ENCODE measurements around the gene PARD3.

Gene PARD3

GRCh38 chr10:34316154-34316553 lies 498.9 kb downstream of the PARD3 start:
- DNase-seq, result no peak

DNA sequence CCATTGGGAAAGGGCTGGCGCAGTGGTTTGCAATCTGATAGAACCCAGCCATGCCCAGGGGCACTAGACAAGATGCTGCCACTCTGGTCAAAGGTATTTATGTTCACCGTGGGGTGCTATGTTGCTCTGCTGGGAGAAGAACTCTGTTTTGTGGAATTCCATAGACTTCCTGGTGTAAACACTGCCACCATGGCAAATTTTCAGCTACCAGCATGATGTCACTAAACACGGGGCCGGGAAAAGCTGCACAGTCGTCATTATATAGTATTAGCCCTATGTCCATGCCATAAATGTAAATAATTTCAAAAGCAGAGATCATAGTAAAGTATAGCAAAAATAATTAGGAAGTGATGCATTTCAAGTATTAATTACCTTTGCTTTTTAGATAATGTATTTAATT lies 500.6 kb downstream of the PARD3 start:
- peak; percentile 41 for DNase-seq

DNA sequence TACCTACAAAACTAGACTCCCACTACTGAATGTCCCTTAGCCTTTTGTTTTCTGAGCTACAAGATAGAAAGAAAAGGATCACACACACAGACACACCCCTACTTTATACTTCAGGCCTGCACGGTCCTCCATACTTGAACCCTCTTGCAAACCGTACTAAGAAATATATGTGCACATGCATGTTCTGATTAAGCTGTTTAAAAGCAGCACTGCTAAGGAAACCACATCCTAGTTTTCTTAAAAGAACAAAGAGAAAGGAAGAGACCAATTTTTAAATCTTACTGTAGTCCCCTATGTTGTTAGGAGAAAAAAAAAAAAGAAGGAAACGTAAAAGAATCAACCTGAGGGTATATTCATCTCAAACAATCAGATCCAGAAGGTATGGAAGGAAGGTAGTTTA lies 501.2 kb downstream of the PARD3 start:
- DNase-seq, result no peak

DNA sequence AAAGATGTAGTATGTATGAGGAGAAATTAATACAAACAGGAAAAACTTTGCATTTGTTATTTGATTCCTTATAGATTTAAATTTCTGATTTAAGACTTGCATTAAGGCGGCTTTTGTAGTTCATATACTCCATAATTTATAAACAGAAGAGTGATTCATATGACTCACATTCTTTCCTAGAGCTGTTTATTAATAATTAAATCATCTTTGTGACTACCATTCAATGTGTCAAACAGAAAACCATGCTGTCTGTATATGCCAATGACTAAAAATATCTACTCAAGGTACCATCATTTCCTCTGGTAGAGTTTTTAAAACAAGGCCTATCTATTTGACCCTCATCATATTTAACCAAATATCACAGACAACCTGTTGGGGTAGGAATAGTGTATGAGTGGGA lies 501.7 kb downstream of the PARD3 start:
- no peak for DNase-seq

DNA sequence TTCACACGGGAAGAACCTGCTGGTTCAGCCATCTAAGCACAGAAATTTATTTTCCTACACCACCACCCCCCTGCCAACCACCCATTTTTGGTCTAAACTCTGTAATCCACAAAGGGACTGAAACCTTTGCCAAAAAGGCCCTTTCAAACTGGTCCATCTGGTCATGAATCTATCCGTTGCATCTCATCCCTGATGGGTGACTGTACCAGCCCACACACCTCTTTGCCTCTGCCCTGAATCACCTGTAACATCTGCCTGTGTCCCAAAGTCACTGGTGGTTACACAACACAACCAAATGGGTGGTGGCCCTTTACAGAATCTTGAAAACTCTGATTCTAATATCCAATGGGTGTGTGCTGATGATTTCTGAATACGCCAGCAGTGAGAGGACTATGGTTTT lies 503.4 kb downstream of the PARD3 start:
- no peak for DNase-seq

- DNase-seq, result no peak
Observed at GRCh38 chr10:34310234-34310633, 504.9 kb downstream of the PARD3 start.

DNA sequence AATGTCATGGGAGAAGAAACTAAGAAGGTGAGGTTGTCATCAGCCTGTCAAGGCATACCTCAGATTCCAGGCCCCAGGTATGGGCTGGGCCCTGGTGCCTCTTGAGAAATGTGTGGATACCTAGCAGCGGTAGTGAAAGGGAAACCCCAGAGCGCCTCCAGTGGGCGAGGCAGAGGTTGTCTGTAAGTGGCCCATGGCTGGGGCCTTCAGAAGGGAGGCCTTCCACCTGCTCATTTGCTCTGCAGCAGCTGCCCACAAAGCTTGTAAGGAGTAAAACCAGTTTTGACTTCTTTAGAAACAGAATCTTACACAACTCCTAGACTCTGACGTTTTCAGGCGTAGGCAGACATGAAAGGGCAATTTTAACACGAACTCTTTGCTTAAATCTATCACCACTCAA lies 509.9 kb downstream of the PARD3 start:
- peak; percentile 61 for DNase-seq

- DNase-seq, result no peak
Observed at GRCh38 chr10:34303022-34303421, 512.1 kb downstream of the PARD3 start.

GRCh38 chr10:34299105-34299611 lies 515.9 kb downstream of the PARD3 start:
- DNase-seq, result peak; percentile 61

DNA sequence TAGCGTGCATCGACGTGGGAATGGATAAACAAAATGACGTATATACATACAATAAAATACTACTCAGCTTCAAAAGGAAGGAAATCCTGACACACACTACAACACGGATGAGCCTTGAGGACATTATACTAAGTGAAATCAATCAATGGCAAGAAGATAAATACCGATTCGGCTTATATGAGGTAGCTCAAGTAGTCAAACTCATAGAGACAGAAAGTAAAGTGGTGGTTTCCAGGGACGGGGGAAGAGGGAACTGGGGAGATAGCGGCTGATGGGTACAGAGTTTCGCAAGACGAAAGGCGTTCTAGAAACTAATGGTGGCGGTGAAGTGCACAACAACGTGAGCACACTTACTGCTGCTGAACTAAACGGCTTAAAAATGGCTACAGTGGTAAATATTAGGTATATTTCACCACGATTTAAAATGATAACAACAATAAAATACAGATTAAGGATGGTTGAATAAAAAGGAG lies 516.7 kb downstream of the PARD3 start:
- no peak for DNase-seq

DNA sequence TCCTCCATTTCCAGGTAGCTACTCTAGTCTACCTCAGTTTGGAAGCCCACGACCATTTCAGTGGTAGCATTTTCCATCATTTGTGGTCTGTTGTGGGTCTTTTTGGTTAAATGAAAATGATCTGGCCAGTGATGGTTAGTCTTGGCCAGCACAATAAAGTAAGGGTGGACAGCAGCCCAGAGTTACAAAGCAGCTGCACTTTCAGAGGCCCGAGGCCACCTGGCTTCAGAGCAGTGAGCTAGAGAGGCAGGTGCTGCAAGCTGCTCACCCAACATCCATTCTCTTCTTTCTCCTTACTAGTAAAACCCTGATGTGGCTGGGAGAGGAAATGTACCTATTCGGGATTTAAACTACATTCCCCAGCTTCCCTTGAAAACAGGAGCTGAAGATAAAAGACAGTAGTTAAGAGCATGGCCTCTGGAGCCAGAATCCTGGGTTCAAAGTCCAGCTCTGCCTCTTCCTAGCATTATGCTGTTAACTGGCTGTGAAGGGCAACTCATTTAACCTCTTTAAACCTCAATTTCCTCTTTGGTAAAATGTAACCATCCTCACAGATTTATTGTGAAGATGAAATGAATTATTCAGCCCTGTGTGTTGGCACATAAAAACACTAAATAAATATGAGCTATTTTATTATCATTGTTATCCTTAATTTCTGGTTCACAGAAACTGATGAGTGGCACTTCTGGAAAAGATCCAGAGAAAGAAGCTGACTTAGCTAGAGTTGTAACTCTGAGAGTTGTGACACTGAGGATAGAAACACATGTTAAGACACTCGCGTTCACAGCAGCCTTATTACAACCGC lies 517.4 kb downstream of the PARD3 start:
- peak; percentile 82 for DNase-seq

DNA sequence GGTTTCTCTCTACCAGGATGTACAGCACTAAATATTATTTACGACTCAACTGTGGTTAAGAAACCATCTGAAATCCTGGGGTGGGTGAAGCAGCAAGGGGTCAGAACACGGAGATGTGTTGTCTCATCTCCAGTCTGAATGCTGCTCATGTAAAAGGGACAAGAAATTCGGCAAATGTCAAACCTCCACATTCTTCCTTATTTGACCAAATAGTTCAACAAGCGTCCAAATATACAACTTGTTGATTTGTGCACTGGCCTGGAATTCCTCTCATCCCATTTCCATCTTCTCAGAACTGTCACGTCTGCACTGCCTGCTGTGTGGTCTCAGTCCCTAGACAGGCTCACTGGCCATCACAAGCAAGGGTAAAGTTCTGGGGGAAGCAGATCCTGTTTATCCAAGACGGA lies 520.0 kb downstream of the PARD3 start:
- DNase-seq, result no peak

- DNase-seq, result no peak
Observed at GRCh38 chr10:34294137-34294536, 521.0 kb downstream of the PARD3 start.

GRCh38 chr10:34292675-34293074 lies 522.4 kb downstream of the PARD3 start:
- DNase-seq, result peak; percentile 42

GRCh38 chr10:34292194-34292565 lies 522.9 kb downstream of the PARD3 start:
- no peak for DNase-seq

DNA sequence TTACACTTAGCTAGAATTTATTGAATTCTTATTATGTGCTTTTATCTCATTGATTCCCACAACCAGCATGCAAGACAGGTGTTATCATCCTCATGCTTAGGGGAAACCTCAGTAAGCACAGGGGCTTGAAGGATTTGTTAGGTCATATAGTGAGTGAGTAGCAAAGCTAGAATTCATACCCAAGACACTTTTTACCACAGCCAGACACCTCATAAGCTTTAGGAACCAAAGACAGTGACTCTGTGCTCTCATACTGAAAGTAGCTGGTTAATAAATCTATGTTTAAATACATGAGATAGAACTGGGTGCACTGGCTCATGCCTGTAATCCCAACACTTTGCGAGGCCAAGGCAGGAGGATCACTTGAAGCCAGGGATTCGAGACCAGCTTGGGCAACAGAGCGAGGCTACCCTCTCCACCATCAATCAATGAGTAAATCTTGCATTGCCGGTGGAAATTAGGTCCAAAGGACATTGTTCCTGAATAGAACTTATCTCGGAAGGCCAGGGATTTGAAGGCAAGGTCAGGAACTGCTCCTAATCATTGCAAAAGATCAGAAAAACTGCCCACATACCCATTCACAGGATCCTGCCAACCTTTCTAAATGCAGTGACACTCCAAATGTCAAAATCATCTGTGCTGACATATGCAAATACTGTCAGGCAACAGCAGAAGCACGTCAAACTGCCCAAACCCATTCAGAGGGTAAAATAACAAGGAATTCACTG lies 523.5 kb downstream of the PARD3 start:
- DNase-seq, result no peak

DNA sequence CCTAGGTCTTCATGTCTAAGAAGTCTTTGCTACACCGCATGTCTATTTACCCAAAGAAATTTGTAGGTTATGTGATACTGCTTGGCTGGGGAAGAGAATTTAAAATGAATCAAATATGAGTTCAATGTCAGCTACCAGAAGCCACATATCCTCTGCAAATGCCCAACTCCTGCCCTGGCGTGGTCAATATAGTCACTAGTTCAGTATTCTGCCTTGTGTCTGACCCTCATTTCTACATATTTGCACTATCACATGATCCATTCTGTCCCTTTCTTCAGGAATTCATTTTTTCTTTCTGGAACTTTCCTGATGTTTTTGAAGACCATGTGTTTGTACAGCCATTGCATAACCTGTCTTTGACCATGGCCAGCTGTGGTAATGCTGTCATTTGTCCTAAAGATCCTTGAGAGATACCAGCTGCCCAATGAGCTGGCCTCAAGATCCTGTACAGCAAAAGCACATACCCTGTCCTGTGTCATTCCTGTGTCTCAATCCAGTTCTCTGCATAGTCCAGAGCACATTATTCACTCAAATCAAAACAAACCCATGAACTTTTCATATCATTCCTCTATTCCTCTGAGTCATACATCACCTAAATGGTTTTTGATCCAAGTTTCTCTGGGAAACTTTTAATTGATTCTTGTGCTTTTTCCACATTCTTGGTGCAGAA lies 524.5 kb downstream of the PARD3 start:
- no peak for DNase-seq

DNA sequence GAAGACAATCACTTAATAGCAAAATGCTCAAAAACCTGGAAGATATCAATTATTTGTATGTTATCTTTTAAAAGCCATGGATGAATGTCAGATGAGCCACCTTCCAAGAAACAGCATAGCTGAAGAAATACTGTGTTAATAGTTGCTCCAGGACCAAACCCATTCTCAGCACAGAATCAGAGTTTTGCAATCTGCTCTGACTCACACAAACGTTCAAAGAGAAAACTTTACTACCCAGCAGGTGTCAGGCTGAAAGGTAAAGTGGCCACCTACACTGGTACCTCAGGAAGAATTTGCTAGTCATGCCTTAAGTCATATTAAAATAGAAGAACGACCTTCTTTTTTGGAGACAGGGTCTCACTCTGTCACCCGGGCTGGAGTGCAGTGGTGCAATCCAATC lies 526.5 kb downstream of the PARD3 start:
- no peak for DNase-seq

- DNase-seq, result no peak
Observed at GRCh38 chr10:34286136-34286739, 528.9 kb downstream of the PARD3 start.

- no peak for DNase-seq
Observed at GRCh38 chr10:34281661-34282582, 533.2 kb downstream of the PARD3 start.

DNA sequence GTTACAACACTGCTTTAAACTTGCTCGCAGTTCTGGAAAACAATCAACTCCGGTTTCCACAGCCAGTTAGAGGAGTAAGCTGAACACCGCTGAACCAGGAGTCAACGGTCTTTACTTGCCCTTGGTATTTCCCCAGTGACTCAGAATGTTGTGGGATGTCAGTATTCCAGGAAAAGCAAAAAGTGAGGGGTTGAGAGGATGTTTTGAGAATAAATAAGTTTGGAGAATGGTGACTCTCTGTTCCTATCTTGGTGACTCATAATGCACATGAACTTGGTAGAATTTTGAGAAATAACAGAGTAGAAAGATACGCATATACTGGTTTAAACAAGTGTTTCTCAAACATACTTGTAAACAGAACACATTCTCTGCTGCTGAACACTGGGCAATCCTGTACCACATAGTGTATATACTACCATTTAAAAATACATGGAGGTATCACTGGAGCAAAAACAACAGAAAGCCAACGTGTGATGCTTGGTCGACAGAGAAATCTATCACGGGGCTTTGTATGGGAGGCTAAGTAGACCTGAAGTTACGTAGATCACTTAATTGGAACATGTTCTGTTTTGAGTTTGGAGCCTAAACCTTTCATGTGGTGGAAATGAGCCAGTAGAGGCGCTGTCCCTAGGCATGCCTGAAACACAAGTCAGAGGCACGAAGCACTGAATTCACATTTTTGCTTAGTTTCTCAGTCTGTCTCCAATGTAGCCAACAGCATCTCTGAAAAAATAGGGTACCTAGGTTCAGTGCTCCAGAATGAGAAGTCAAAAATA lies 534.3 kb downstream of the PARD3 start:
- DNase-seq, result no peak
